ENCODE results near the gene GALNT9. TPM values are rescaled to one million over a fixed set of nuclear protein-coding genes. Genes with fewer than 3 reads are reported as not detected.
"Not testable (repeated sequence)": the region's sequence is repeated elsewhere in the genome, so short reads cannot be mapped to it uniquely, and the experiment has no call there.

The GALNT9 gene
- total RNA-seq, 4 donors from 2014 or later: not detected

GRCh38 chr12:132269271-132269968 lies 60.0 kb downstream of the GALNT9 start:
- WGBS, 2 donors: 89 to 93% methylated on average over 32 to 34 of the region's 44 CpGs
- TF ChIP-seq POLR2A (IDR thresholded peaks at IDR 0.05) (no peak), CTCF (IDR thresholded peaks at IDR 0.05) (no peak)
- no peak for DNase-seq
- H3K4me1 ChIP-seq: no peaks in the 10 kb centered on the region
- intact Hi-C loops (cut with DNase I): no loop called here
- peaks cover 0 to 97% (median 0%) of the 10 kb centered on the region in 4 donors for H3K27me3 ChIP-seq
- H3K4me3 ChIP-seq: no peak overlapping the region
- H3K9me3 ChIP-seq: peaks cover 0 to 6% (median 0%) of the 10 kb centered on the region in 3 donors
- H3K36me3 ChIP-seq: no peaks in the 10 kb centered on the region
- no peak overlapping the region for H3K27ac ChIP-seq

- WGBS, 2 donors: 60 to 68% methylated on average over 23 to 26 of the region's 26 CpGs
- DNase-seq: no peak
- Histone ChIP-seq H3K4me3 (no peak overlapping the region), H3K27me3 (peaks cover 0 to 93% (median 0%) of the 10 kb centered on the region in 4 donors), H3K9me3 (peaks cover 0 to 6% (median 0%) of the 10 kb centered on the region in 3 donors), H3K27ac (no peak overlapping the region), H3K36me3 (no peaks in the 10 kb centered on the region), H3K4me1 (no peaks in the 10 kb centered on the region)
- no peak for TF ChIP-seq POLR2A (IDR thresholded peaks at IDR 0.05)
- intact Hi-C loops (cut with DNase I): no loop called here
These were observed 60.7 kb downstream of the GALNT9 start for GRCh38 chr12:132268674-132269073.

DNA sequence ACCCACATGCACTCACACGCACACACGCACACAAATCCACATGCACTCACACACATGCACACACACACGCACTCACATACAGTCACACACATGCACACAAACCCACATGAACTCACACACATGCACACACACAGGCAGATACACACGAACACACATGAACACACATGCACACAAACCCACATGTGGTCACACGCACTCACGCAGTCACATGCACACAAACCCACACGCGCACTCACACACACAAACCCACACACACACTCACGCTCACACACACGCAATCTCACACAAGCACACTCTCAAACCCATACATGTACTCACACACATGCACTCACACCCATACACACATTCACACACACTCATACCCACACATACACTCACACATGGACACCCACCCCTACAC lies 61.5 kb downstream of the GALNT9 start:
- H3K4me3 ChIP-seq: no peak overlapping the region
- no peak for DNase-seq
- H3K27me3 ChIP-seq: peaks cover 0 to 90% (median 0%) of the 10 kb centered on the region in 4 donors
- intact Hi-C loops (cut with DNase I): no loop called here
- WGBS, 2 donors: 95 to 97% methylated on average over 10 of the region's 10 CpGs
- no peak overlapping the region for H3K27ac ChIP-seq
- no peaks in the 10 kb centered on the region for H3K36me3 ChIP-seq
- TF ChIP-seq POLR2A (IDR thresholded peaks at IDR 0.05) (no peak), CTCF (IDR thresholded peaks at IDR 0.05) (no peak)
- no peaks in the 10 kb centered on the region for H3K4me1 ChIP-seq
- peaks cover 0 to 6% (median 0%) of the 10 kb centered on the region in 3 donors for H3K9me3 ChIP-seq

- Histone ChIP-seq H3K27me3 (peaks cover 0 to 89% (median 0%) of the 10 kb centered on the region in 4 donors), H3K27ac (no peak overlapping the region), H3K4me3 (no peak overlapping the region), H3K9me3 (peaks cover 0 to 6% (median 0%) of the 10 kb centered on the region in 3 donors), H3K4me1 (no peaks in the 10 kb centered on the region), H3K36me3 (no peaks in the 10 kb centered on the region)
- 88 to 91% methylated on average over 10 to 13 of the region's 18 CpGs for WGBS, 2 donors
- no peak for TF ChIP-seq POLR2A (IDR thresholded peaks at IDR 0.05)
- TF ChIP-seq CTCF (IDR thresholded peaks at IDR 0.05): no peak
- intact Hi-C loops (cut with DNase I): no loop called here
- DNase-seq: no peak
These were observed 62.6 kb downstream of the GALNT9 start for GRCh38 chr12:132266802-132267201.

GRCh38 chr12:132266370-132266769 lies 63.0 kb downstream of the GALNT9 start:
- WGBS, 2 donors: 88% methylated on average over 8 of the region's 9 CpGs; no CpG with 5 or more reads in 1 of the 2 donors
- peaks cover 0 to 89% (median 0%) of the 10 kb centered on the region in 4 donors for H3K27me3 ChIP-seq
- no peak for TF ChIP-seq POLR2A (IDR thresholded peaks at IDR 0.05)
- TF ChIP-seq CTCF (IDR thresholded peaks at IDR 0.05): no peak
- peaks cover 0 to 6% (median 0%) of the 10 kb centered on the region in 3 donors for H3K9me3 ChIP-seq
- DNase-seq: no peak
- no peak overlapping the region for H3K27ac ChIP-seq
- no peaks in the 10 kb centered on the region for H3K4me1 ChIP-seq
- intact Hi-C loops (cut with DNase I): no loop called here
- H3K4me3 ChIP-seq: no peak overlapping the region
- no peaks in the 10 kb centered on the region for H3K36me3 ChIP-seq

DNA sequence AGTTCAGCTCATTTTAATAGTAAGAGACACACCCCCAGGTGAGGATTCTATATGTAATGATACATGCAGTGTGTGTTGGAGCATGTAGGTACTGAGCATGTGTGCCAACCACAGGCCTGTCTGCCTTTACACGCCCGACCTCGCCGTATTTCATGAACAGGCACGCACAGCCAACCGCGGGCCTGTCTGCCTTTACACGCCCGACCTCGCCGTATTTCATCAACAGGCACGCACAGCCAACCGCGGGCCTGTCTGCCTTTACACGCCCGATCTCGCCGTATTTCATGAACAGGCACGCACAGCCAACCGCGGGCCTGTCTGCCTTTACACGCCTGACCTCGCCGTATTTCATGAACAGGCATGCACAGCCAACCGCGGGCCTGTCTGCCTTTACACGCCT lies 63.6 kb downstream of the GALNT9 start:
- H3K4me3 ChIP-seq; intact Hi-C loops (cut with DNase I); H3K4me1 ChIP-seq; H3K27ac ChIP-seq; H3K9me3 ChIP-seq; DNase-seq; H3K36me3 ChIP-seq: not testable (repeated sequence)
- 81 to 92% methylated on average over 24 to 25 of the region's 27 CpGs for WGBS, 2 donors
- H3K27me3 ChIP-seq: peaks cover 0 to 87% (median 0%) of the 10 kb centered on the region in 4 donors
